C4-2B (cell line): ENCODE results near the gene MUC5B.

Experiments used
- CTCF ChIP-seq: fragments of 450-650 bp; conservative IDR thresholded peaks from 2 replicates; pipeline ENCODE4 v1.5.1; 2017; ENCODE audit warnings: mild to moderate bottlenecking
- ZFX ChIP-seq: fragments of 450-650 bp; IDR thresholded peaks from 2 replicates; pipeline ENCODE4 v1.6.1; 2017

GRCh38 chr11:1285876-1286275 is 63.0 kb downstream of the MUC5B start:
- TF ChIP-seq CTCF: no peak
- TF ChIP-seq ZFX: no peak
